Skin of body (tissue), 2 donors: ENCODE measurements around the gene RAB11FIP4. TPM values are rescaled to one million over a fixed set of nuclear protein-coding genes. Genes with fewer than 3 reads are reported as not detected.

Experiments used
- DNase-seq: peaks from one replicate; lab custom pipeline; 2025; lab: John Stamatoyannopoulos, UW
- total RNA-seq: library from RNA; depleted of rRNA; stranded (reverse); fragments of >200 nt; gene quantifications from one replicate; pipeline ENCODE4 v1.2.3, GENCODE V29; 2014

The RAB11FIP4 gene
- total RNA-seq, 1 donor from 2014 or later, result 6.7 TPM

DNA sequence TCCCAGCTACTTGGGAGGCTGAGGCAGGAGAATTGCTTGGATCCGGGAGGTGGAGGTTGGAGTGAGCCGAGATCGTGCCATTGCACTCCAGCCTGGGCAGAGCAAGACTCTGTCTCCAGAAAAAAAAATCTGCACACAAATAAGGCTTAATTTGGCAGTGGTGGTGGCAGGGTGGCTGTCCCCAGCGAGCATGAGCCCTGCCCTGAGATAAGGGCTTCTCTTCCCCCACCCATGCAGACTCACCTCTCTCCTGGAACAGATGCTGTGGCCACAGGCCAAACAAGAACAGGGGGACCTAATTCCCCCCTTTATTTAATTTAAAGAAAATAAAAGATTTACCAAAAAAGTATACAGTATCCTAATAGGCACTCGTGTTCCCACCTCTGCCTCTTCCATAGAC is 157.2 kb downstream of the RAB11FIP4 start:
- no peak for DNase-seq

DNA sequence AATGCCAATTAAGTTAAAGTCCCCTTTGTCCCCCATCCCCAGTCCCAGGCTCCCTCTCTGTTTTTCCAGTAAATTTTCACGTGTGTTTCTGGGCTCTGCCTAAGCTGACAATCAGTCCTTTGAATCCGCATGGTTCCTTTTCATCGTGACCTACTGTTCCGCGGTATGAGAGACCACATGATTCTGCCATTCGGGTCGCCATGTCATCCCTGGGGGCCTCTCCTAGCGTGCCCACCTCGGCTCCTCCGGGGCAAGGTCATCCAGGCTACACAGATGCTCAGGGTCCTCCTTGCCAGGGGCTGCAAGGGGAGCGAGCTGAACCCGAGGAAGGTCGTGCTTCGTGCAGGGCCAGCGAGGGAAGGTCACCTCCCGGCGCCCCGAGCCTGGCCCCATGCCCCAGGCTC is 157.6 kb downstream of the RAB11FIP4 start:
- DNase-seq, result no peak

DNA sequence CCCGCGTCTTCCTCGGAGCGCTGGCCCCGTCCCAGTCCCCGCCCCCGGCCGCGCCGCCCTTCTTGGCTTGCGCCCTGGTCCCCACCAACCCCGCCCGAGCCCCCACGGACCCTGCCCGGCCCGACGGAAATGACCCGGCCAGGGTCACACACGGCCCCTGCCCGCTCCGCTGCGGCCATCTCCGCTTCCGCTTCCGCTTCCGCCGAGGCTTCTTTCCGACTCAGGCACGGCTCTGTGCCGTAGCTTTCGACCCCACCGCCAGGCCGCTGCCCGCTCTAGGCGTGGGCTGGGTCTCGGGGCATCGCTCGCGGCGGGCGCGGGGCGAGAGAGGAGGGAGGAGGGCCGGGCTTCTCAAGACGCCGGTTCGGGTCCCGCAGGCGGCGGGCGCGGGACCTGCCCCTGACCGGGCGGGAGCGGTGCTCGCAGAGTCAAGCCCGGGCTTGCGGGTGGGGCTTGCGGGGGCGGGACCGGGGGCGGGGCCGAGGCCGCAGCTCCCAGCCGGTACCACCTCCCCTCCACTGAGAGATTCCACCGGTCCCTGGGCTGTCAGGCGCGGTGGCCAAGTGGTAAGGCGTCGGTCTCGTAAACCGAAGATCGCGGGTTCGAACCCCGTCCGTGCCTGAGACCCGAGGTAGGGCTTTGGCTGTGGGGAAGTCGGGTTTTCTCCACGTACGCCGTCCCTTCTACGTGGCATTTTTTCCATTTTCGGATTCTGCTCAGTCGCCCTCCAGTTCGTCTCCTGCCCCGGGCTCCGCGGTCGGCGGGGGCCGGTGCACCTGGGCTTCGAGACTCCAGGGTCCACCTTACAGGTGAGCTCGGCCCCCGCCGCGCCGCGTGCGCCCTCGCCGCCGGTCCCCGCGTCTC is 158.3 kb downstream of the RAB11FIP4 start:
- peak; percentile 85 for DNase-seq

DNA sequence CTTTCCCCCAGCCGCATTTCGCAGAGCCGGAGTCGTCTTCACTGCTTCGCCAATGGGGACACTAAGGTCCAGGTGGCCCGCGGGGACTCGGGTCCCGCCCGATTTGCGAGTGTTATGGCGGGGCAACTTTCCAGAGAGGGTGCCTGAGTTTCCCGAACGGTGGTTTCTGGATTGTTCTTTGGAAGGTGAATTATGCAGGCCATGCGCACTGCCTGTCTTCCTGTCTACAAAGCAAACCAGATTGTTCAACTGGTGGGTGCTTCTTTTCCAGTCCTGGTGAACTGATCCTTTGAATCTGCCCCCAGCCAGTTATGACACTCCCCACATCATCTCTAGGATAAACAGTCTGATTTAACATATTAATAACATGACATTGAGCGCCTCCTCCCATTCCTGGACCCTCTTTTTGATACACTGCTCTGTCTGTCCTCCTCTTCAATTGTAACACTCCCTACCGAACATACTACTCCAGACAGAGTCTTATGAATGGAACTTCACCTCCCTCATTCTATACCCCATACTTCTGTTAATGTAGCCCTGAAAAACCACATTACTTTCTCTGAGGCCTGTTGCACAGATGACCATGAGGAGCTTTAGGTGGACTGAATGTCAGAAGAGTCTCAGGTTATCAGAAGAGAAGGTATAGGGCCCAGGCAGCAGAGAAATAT is 159.0 kb downstream of the RAB11FIP4 start:
- peak; percentile 27 for DNase-seq

DNA sequence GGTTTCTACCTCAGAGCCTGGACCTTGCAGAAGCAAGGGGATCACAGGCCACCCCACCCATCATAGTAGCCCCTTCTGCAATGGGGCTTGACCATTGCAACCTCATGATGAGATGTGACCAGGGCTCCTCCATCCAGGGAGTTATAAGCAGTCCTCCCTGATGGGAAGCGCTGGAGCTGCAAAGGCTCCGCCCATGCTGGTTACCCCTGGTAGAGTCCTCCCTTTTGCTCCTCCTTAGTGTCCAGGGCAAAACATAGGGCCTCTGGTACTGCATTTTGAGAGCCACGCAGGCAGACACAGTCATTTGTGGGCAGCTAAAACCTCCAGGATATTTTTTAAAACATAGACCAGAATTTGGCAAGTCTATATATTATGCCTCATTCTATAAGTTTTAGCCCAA is 161.1 kb downstream of the RAB11FIP4 start:
- no peak for DNase-seq

DNA sequence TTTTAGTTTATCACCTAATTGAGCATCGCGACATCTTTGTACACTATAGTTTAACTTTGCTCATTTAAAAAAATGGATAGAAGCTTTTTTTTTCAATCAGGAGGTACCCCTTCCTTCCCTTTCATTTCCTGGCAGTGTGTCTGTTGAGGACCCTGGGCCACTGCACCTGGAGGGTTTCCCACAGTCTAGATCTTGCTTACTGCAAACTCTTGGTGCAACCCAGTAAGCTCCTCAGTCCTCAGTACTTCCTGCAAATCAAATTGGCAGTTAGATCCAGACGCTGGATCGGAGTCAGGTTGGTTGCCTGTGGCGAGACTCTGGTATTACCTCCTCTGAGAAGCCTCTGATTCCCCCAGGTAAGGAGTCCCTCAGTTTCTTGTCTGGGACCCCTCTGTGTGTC is 162.0 kb downstream of the RAB11FIP4 start:
- DNase-seq, result no peak

DNA sequence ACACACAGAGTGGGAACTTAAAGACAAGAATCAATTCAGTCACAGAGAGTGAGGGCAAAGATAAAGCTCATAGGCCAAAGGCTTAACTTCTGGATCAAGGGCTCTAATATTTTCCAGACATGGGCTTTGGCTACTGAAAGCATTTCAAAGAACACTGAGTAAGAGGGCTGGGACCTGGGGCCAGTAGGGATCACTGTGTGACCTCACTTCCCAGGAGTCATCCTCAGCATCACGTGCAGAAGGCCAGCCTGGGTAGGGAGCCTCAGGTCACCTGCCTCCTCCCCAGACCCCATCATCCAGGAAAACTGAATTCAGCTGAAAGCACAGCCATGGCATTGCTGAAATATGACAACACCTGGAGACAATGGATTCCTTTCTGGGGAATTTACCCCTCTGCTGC is 163.5 kb downstream of the RAB11FIP4 start:
- no peak for DNase-seq

DNA sequence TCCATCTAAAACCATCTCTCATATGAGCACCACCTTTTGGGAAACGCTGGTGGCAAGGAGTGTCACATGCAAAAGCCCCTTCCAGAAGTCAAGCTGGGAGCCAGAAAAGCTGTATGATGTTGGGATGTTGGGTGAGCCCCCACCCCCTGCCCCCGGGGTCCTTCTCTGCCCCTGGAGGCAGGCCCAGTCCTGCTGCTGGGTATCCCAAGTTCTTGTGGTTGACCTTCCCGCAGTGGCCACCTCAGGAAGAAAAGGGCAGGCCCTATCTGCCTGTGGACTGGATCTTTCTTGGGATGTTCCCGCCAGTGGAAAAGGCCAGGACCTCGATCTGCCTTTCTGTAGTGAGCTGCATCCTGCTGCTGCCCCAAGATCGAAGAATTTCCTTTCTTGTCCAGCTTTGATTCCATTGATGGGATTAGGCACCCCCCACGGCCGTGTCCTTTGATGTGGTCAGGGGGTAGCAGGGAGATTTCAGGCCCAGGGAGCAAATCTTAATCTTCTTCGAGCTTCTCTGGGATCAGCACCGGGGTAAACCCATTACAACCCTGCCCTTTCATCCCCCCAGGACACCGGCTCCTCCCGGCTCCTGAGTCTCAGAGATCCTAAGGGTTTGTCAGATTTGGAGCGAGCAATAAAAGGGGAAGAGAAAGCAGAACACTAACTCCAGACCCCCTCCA is 165.6 kb downstream of the RAB11FIP4 start:
- DNase-seq, result no peak

DNA sequence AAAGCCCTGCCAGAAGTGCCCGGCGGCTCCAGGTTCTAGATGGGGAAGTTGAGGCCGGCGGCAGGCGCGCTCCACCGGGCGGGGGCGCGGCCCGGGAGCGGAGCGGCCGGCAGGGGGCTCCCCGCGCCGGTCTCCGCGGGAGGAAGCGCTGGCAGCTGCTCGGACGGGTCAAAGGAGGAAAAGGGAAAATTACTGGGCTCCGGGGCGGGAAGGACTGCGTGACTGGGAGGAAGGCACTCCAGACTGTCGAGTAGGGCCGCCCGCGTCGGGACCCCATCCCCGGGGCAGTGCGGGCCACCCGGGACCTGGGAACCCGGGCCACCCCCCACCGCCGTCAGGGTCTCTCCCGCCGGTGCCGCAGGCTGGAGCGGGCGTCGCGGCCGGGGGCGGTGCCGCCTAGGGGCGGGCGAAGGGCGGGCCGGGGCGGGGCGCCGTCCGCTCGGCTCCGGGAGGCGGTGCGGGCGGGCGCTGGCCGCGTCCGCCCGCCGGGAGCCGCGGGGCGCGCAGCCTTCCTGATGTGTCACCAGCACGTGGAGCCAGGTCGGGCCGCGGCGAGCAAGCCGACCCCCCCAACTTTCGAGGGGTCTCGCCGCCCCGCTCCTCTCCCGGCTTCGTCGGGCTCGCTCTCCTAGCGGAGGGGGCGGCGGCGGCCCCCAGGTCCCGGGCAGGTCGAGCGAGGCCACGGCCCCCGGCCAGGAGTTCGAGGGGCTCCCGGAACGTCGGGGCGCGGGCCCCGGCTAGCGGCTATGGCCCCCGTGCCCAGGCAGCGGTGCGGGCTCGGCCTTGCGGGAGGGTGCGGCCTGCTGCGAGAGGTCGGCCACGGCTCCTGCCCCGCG is 167.5 kb downstream of the RAB11FIP4 start:
- peak; percentile 40 for DNase-seq

DNA sequence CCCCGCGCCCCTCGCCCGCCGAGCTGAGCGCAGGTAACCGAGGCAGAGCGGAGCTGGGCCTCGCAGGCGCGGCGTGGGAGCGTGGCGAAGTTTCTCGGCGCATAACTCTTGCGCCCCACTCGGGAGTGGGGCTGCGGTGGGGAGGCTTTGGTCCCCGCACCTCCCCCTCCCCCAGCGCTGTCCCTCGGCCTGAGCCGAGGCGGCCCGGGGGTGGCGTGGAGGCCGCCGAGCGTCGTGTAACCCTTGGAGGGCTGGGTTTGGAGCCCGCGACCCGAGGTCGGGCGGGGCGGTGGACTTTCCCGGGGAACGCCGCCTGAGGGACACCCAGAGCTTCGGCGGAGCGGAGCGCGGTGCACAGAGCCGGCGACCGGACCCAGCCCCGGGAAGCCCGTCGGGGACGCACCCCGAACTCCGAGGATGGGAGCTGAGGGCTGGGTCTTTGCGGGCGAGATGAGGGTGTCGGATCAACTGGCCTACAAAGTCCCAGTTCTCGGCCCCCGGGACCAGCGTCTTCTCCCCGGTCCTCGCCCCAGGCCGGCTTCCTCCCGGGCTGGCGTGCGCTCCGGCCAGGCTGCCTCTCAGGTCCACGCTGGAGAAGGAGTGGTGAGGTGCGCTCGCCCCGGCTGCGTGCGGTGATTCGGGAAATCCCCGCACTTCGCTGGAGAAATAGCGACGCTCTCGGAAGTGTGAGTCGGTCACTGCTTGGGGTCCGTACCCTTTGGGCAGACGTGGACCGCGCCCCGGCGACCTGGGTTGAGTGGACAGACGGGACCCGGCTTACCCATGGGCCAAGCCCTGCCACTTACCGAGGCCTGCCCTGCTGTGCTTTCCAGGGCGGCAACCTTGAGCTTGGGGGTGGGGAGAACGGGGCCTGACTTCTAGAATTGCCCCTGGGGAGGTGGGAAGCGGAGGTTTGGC is 168.4 kb downstream of the RAB11FIP4 start:
- no peak for DNase-seq

DNA sequence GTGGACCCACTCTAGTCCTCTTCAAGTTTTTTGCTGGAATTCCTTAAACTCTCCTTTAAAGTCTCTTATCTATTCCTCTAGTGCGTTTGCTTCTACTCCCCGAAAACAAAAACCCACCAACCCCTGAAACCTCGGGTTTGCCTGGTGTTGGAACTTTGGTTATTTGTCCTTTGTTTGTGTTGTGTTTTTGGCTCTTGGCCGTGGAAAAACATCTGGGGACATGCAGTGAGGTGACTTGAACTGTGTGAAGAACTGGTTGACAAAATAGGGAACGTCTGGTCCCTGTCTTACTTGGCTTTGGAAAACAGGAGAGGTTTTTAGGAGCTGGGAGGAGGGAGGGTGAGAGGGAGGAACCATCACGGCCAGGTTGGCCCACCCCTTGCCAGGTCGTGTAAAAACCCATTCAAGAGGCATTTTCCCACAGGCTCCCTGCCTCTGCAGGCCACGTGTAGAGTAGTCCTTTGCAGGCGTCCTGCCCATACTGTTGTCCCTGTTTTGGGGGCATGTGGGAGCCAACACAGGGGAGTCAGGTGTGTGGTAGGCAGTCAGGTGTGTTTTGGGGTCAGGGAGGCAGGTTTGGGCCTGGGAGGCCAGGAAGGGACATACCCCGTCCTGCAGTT is 169.3 kb downstream of the RAB11FIP4 start:
- no peak for DNase-seq

DNA sequence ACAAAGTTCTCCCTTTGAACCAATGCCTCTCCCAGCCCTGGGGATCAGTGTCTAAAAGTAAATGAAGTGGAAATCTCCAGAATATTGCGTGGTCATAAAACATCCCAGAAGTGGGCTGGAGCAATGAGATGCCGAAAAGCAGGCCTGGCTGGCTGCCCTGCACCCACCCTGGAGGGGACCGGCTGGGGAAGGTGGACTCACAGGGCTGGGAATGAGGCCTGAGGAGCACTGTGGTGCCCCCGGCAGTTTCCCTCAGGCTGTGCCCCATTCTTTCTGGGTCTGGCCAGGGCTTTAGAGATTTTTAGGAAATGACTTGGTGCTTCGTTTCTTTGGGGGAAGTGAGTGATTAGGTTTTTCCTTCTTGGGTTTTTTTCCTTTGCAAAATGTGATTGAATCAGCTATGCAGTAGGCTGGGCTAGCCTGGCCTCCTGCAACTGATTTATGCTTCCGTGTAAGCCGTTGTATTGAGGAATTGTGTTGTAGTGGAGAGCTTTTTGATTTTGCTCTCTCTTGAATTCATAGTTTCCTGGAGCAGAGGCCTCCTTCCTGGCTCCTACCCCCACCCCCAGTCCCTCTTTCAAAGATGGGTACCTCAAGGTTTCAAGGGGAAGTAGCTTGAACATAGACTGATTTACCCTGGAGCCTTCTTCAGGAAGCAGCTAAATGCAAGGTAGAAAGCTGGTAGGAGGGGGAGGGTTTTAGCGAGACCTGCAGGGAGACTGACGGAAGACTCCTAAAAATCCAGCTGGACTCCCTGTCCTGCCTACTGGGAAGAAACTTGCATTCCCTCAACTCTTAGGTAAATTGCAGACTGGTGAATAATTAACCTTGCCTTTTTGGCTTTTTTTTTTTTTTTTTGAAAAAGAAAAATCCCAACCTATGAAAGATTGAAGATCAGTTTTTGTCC is 170.2 kb downstream of the RAB11FIP4 start:
- DNase-seq, result peak; percentile 34

DNA sequence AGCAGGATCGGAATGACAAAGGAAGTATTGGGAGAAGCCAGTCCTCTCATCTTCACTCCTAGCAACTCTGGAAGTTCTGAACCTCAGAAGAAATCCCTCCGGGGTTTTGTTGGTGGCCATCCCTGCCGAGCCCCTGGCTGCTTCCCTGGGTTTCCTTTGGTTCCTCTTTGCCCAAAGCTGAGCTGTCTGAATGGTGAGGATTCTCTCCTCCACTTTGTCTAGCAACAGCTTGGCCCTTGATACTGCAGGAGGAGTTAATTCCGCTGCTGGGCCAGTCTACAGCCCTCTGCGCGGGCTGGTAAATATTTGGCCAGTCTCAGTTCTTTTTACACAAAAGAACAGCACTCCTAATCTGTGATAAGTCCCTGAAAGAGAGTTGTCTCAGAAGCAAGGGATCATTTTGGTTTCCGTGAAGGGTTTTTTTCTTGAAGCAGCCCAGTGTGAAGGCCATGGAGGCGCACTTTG is 170.9 kb downstream of the RAB11FIP4 start:
- DNase-seq, result no peak

DNA sequence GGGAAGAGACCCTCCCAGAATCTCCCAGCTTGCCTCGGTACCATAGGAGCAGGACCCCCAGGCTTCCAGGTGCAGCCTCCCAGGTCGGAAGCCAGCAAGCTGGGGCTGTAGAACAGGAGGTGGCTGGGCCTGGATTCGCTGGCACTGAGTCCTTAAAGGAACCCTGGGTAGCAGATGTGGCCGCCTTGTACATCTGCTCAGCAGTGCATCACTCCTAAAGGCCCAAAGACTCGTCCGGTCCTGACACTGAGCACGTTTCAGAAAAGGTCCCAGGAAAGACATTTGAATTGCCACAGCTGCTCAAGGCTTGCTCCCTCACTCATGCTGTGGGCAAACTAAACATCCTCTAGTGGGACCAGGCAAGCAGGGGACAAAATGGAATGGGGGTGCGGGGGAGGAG is 172.8 kb downstream of the RAB11FIP4 start:
- DNase-seq, result no peak

DNA sequence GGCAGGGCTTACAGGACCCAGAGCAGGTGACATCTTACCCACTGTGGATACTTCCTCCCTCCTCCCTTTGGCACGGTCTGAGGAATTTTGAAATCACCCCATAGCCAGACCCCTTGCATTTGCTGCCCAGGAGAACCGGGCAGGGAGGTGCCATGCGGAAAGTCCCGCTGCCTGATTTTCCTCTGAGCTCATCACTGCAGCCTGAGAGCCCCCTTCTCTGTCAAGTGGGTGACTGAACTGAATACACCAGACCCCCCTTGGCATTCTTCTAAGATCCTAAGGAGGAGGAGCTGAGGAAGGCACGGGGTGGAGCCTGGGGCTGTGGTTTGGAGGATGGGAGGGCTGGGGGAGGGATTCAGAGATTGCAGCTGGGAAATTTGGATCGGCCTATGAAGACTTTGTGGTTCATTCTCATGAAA is 173.4 kb downstream of the RAB11FIP4 start:
- DNase-seq, result peak; percentile 24

DNA sequence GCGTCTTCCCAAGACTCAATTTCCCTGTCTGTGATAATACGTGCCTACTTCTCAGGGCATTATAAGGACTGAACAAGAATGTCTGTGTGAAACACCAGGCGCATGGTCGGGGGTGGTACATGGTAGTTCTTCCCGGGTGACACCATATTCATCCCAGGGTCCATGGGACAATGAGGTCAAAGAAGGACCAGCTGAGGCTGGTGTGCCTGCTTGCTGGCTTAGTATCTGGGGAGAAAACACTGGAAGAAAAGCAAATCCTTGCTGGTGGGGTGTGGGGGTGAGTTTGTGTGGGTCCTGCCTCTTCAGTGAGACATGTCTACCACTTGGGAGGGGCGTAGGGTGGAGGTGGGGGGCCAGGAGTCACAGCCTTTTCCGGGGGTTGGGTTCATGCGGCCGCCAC is 174.2 kb downstream of the RAB11FIP4 start:
- DNase-seq, result no peak

DNA sequence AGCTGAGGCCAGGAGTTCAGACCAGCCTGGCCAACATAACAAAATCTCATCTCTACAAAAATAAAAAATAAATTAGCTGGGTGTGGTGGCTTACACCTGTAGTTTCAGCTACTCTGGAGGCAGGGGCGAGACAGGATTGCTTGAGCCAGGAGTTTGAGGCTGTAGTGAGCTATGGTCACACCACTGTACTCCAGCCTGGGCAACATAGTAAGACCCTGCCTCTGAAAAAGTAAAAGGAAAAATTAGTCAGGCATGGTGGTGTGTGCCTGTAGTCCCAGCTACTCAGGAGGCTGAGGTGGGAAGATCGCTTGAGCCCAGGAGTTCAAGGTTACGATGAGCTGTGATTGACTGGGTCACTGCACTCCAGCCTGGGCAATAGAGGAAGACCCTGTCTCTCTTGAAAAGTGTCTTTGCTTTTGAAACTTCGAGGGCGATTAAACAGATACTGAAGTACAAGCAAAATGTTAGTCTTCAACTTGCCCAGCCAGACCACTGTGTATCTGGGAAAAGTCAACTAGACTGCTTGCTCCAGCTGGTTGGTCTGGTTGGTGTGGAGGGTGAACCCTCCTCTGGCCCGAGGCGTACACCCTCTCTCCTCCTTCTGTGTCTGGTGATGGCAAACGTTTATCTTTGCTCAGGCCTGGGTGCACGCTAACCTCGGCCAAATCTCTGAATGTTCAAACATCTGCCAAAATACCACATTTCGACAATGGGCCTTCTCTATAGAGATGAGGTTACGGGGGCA is 174.9 kb downstream of the RAB11FIP4 start:
- no peak for DNase-seq

DNA sequence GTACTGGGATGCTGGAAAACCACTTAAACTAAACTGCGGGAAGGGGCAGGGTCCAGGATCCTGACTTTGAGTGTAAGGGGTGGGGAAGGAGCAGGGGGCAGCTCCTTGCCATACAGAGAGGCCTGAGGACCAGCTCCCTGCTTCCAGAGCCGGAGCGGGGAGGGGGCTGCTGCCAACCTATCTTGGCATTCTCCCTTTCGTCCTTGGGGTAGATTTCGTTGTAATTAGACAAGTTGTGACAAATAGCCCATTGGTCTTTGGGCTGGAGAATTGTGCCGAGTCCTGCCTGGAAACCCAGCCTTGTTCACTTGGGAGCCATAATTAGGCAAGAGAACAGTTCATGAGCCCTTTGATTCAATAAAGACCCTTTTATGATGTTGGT is 175.5 kb downstream of the RAB11FIP4 start:
- no peak for DNase-seq
